NCI-H2107 (cell line): ENCODE measurements around the gene PHKB.
"Not testable (repeated sequence)": the region's sequence is repeated elsewhere in the genome, so short reads cannot be mapped to it uniquely, and the experiment has no call there.

Source experiments
- DNase-seq: peaks from one replicate; lab custom pipeline; 2025; lab: John Stamatoyannopoulos, UW

The PHKB gene

DNA sequence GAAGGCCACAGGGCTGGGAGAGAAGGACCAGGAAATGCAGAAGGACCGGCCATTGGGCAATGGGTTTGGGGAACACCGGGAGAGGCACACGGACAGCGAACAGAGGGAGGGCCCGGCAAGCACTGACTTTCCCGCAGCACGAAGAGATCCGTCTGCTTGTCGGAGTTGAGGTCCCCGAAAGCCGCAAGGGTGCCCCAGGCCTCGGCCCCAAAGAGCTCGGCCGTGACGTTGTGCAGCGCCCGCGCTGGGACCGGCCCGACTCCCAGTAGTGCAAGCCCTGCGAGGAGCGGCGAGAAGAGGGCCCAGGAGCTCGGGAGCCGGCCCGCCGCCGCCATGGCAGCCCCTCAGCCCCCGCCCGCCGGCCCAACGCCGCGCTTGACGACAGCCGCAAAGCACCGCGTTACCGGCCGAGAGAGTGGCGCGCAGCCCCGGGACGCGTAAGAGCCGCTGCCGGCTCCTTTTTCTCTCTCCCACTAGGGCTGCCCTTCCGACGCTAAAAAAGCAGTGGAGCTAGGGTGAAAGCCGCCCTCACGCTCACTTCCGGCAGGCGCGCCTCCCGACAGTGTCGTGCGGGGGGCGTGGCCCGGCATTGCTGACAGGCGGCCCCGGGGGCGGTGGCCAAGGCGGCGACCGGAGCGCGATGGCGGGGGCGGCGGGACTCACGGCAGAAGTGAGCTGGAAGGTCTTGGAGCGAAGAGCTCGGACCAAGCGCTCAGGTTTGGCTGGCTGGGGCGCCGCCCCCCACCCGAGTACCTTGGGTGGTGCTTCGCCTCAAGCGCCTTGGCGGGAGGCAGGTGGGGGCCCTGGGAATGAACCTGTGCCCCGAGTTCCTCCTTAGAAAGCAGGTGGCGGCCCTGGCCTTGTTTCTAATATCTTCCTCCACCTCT is at the start of gene PHKB, which contains the start of gene ITFG1:
Gene PHKB, plus strand, starts transcription at position 621 of the 887 bp plus-strand sequence. Its CDS starts 20 bp downstream, at position 641.
Gene ITFG1, minus strand, starts transcription at position 353 of the 887 bp plus-strand sequence. Its CDS starts 18 bp downstream, at position 335.
- DNase-seq, result peak; percentile 71

DNA sequence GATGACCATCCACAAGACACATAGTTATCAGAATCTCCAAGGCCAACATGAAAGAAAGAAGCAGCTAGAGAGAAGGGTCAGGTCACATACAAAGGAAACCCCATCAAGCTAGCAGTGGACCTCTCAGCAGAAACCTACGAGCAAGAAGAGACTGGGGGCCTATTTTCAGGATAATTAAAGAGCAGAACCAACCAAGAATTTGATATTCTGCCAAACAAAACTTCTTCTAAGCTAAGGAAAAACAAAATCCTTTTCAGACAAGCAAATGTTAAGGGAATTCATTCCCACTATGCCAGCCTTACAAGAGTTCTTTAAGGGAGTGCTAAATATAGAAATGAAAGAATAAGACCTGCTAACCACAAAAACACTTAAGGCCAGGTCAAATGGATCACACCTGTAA is 48.1 kb upstream of the PHKB start:
- DNase-seq, result no peak

DNA sequence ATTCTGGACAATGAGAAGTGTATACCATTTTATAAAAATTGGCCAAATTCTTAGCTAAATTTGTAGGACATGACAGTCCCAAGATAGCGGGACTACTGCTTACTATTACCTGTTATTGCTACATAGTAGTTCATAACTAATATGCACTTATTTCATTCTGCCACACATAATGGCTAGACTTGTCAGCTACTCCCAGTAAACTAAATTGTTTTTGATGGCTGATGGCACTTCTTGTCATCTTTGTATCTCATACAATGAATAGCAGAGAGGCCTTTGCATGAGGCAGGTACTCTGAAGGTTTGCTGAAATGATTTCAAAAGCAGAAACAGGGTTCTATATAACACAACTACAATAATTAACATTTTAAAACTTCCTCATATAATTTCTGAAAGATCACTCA is 44.3 kb upstream of the PHKB start:
- no peak for DNase-seq

- no peak for DNase-seq
Observed at GRCh38 chr16:47424846-47425245, 36.3 kb upstream of the PHKB start.

- no peak for DNase-seq
Observed at GRCh38 chr16:47426806-47427205, 34.3 kb upstream of the PHKB start.

GRCh38 chr16:47431960-47432359 is 29.2 kb upstream of the PHKB start:
- DNase-seq, result no peak

GRCh38 chr16:47434274-47434673 is 26.9 kb upstream of the PHKB start:
- not testable (repeated sequence) for DNase-seq

- not testable (repeated sequence) for DNase-seq
Observed at GRCh38 chr16:47440066-47440465, 21.1 kb upstream of the PHKB start.

GRCh38 chr16:47442884-47443283 is 18.2 kb upstream of the PHKB start:
- DNase-seq, result not testable (repeated sequence)

GRCh38 chr16:47446431-47446830 is 14.7 kb upstream of the PHKB start:
- DNase-seq, result no peak

DNA sequence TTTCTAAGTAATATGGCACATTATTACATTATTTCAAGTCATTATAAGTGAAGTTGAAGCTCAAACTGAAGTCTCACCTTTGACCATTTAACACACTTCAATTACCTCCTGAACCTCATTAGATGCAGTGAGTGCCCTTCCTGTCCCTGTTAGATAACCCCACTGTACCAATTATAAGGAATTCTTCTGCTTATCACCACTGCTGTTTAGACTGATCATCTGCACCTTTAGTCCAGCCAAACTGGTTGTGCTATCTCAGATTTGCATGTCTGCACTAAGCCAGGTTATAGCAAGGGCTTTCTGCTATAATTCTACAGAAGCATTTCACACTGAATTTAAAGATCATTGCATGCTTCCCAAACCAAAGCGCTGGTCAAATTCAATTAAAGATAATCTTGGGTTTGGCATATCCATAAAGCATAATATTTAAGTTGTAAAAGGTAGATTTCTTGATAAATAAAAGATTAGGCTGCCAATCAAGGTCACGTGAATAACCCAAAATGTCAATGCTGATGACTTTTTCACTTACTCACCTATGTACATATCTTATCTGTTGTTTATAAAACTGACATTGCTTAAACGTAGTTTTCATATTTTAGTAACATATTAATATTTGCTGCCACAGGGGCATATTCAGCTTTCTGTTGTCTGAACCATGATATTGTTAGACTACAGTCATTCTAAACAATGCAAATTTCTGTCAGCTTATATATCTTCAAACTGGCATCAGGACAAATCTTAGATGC is 12.1 kb upstream of the PHKB start:
- DNase-seq, result no peak

- no peak for DNase-seq
Observed at GRCh38 chr16:47449788-47450187, 11.3 kb upstream of the PHKB start.

DNA sequence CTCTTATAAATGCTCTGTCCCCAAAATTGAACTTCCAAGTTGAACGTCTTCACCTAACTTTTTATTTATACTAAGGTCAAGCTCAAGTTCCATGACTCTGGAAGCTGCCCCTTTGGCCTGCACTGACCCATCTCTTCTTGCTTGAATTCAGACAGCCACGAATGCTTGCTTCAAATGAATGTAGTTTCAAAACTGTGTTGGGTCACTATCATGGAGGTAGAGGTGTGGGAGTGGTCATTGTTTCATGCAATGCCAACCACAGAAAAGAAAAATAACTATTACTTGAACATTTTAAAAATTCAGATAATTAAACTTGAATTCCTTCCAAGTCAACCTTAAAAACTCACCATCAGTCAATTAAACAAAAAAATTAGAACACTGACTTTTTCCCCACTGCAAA is 2.8 kb upstream of the PHKB start:
- DNase-seq, result no peak

DNA sequence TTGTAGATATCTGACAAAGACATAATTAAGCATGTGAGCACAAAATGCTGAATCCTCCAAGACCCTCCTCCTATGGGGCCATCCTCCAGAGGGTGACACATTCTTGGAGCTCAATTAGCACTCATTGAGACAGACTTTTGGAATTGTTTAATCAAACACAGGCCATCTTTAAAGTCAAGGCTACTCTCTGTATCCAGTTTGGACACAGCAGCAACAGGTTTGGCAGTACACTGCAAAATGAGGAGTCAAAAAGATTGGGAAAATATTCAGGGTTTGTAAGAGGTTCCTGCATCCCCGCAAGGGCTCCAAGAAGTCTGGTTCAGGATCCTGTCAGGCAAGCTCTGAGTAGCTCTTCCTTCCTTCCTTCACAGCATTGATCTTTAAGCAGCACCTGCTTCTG is 1.5 kb upstream of the PHKB start:
- no peak for DNase-seq

GRCh38 chr16:47460359-47460710 is 796 bp upstream of the PHKB start:
- no peak for DNase-seq

DNA sequence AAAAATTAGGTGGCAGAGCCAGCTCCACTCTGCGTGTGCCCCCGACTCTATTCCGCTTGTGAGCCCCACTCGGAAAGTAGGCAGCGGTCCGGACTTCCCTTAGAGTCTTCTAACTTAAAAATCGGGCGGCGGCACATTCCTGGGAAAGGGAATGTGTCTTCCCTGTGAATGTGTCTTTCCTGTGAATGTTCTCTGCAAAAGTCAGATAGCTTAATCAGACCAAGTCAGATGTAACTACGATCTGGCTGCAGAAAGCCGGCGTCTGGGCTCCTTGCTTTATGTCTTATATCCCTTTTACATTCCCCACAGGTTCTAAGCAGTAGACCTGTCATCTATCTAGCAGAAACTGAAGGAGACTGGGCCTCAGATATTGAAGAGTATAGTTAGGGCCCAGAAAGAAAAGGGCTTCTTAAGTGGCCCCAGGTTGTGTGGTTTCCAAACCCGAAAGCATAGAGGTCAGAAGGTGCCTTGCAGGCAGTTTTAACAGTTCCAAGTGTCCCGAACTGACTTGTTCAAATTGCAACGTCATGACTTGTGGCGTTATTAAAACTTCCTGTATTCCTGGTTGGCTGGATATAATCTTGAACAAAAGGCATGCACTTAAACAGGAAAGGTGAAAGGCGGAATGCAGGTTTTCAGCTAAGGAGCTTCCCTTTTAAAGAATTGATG is 601 bp downstream of the PHKB start:
- no peak for DNase-seq

DNA sequence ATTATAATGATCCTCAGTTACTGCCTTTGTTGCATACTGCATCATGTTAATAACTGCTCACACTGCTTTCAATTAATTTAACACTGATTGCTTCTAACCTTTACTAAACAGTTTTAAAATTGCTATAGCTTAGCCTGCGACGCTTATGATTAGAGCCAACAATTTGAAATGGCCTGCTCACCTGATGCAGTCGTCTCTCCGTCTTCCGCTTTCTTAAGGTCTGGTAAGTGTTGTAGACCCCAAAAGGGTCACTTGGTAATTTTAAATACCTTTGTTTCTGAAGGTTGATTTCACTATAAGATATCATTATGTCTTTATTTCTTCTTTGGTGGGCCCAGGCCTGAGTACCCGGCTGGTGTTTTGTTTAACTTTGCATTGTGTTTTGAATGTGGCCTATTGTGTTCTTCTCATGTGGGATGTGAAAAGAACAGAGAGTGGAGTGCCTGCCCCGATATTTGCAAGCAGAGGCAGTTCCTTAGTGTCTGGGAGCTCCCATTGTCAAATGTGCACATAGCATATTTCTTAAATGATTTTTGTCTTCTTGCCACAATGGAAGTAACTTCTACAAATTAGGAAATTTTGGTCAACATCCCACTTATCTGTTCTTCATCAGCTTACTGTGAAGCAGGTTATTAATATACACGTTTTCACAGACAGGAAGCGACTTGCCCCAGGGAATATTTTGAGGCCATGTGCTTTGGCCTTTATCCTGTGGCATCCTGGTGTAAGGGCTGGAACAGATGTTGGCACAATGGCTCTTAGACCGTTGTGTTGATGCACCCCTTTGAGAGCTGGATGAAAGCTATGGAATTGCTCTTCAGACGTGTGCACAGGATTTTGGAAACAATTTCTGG is 2.9 kb downstream of the PHKB start:
- DNase-seq, result no peak

DNA sequence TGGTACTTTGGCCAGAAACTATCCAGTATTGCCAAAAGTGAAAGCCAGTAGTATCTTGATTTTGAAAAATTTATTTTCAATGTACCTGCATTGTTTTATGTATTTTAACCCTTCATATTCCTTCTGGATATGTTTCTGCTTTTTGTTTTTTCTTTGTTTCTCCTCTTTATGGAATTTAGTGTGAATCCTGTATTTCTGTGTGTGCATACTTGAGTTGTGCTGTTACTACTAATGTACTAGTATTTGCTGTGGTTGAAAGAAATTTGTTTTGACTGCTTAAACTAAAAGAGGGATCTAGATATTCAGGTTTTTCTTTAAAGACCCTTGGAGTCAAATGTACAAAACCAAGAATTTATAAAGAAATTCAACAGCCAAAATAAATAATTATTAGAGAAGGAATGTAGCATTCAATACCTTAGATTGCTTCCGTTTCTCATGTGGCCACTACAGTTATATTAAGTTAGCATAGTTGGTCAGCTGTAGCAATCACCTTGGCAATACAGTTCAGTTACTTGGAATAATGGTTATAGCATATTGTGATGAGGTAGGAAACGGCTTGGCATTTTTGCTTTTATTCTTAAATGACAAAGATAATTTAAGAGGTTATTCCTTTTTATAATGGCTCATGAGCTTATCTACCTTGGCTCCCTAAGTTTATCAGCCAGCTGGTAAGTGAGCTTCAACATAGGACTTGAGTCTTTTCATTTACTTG is 4.9 kb downstream of the PHKB start:
- DNase-seq, result no peak

GRCh38 chr16:47467501-47467900 is 6.4 kb downstream of the PHKB start:
- no peak for DNase-seq

- DNase-seq, result not testable (repeated sequence)
Observed at GRCh38 chr16:47468070-47468689, 7.0 kb downstream of the PHKB start.

GRCh38 chr16:47469227-47469626 is 8.1 kb downstream of the PHKB start:
- no peak for DNase-seq
